ENCODE measurements around the gene C16orf46.

C16orf46 gene

GRCh38 chr16:81066681-81067080 lies 10.4 kb downstream of the C16orf46 start:
- no peak for TF ChIP-seq CTCF (IDR thresholded peaks at IDR 0.05; ENCODE audit: insufficient read depth, low read depth, low read length, missing control alignments)
- H3K4me3 ChIP-seq (ENCODE audit: low read depth, low read length): no peak overlapping the region
- DNase-seq (ENCODE audit: low read depth): no peak

GRCh38 chr16:81061871-81062608 lies 15.0 kb downstream of the C16orf46 start:
- no peak overlapping the region for H3K4me3 ChIP-seq (ENCODE audit: low read depth, low read length)
- DNase-seq (ENCODE audit: low read depth): no peak
- TF ChIP-seq CTCF (IDR thresholded peaks at IDR 0.05; ENCODE audit: insufficient read depth, low read depth, low read length, missing control alignments): no peak

- no peak overlapping the region for H3K4me3 ChIP-seq (ENCODE audit: low read depth, low read length)
- no peak for DNase-seq (ENCODE audit: low read depth)
- TF ChIP-seq CTCF (IDR thresholded peaks at IDR 0.05; ENCODE audit: insufficient read depth, low read depth, low read length, missing control alignments): no peak
These were observed 15.8 kb downstream of the C16orf46 start for GRCh38 chr16:81061307-81061640.

GRCh38 chr16:81060576-81061306 lies 16.3 kb downstream of the C16orf46 start:
- no peak for TF ChIP-seq CTCF (IDR thresholded peaks at IDR 0.05; ENCODE audit: insufficient read depth, low read depth, low read length, missing control alignments)
- no peak for DNase-seq (ENCODE audit: low read depth)
- no peak overlapping the region for H3K4me3 ChIP-seq (ENCODE audit: low read depth, low read length)

- H3K4me3 ChIP-seq (ENCODE audit: low read depth, low read length): no peak overlapping the region
- no peak for DNase-seq (ENCODE audit: low read depth)
- no peak for TF ChIP-seq CTCF (IDR thresholded peaks at IDR 0.05; ENCODE audit: insufficient read depth, low read depth, low read length, missing control alignments)
These were observed 23.3 kb downstream of the C16orf46 start for GRCh38 chr16:81053761-81054160.

GRCh38 chr16:81042821-81043220 lies 34.2 kb downstream of the C16orf46 start:
- no peak for DNase-seq (ENCODE audit: low read depth)
- no peak overlapping the region for H3K4me3 ChIP-seq (ENCODE audit: low read depth, low read length)
- no peak for TF ChIP-seq CTCF (IDR thresholded peaks at IDR 0.05; ENCODE audit: insufficient read depth, low read depth, low read length, missing control alignments)

Data from GM12865 (cell line).